GM19372 (cell line): ENCODE data around the gene SEC11A.

ENCODE experiments used
- ATAC-seq: cut with Tn5 transposase; IDR thresholded peaks from one replicate; pipeline ENCODE4 v1.9.1; 2021; ENCODE audit warnings: mild to moderate bottlenecking, low read depth, moderate library complexity; ENCODE audit not compliant: unreplicated experiment

Gene SEC11A

DNA sequence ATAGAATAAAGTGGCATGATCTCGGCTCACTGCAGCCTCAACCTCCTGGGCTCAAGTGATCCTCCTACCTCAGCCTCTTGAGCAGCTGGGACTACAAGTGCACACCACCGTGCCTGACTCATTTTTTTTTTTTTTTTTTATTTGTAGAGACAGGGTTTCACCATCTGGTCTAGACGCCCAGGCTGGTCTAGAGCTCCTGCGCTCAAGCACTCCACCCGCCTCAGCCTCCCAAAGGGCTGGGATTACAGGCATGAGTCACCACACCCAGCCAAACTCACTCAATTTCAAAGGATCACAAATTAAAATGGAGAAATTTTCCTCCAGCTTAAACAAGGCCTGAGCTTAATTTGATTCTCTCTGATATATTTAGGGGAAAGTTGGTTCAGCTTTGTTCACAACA lies 30.6 kb downstream of the SEC11A start:
- no peak for ATAC-seq

DNA sequence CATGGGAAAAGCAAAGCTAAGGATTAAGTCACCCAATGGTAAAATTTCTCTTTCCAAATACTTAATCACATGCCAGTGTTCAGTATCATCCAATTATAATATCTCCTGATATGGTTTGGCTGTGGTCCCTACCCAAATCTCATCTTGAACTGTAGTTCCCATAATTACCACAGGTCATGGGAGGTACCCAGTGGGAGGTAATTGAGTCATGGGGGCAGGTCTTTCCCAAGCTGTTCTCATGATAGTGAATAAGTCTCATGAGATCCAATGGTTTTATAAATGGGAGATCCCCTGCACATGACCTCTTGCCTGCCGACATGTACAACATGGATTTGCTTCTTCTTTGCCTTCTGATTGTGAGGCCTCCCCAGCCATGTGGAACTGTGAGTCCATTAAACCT lies 31.8 kb downstream of the SEC11A start:
- no peak for ATAC-seq

DNA sequence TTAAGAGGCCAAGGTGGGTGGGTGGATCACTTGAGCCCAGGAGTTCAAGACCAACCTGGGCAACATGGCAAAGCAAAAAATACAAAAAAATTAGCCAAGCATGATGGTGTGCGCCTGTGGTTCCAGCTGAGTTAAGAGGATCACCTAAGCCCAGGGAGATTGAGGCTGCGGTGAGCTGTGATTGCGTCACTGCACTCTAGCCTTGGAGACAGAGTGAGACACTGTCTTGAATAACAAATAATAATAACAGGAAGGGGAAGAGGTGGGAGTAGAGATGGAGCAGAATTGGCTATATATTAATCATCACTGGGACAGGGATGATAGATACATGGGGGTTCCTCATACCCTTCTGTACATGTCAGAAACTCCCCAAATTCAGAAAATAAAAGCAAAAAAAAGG lies 34.1 kb downstream of the SEC11A start:
- ATAC-seq: no peak

DNA sequence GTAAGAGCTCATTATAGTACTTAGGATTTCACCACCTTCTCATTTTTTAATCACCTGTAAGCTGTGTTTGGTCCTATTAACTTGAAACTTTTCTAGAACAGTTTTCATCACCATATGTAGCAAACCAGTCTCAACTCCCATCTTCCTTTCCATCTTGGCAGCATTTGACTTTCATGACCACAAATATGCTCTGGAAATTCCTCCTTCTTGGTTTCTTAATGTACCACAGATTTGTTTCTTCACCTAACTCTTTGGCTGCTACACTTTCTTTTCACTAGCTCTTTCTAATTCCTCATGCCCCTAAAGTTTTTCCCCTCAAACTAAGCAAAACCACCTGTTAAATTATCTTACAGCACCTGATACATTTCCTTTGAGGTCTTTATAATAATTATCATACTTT lies 44.7 kb downstream of the SEC11A start:
- ATAC-seq: no peak

DNA sequence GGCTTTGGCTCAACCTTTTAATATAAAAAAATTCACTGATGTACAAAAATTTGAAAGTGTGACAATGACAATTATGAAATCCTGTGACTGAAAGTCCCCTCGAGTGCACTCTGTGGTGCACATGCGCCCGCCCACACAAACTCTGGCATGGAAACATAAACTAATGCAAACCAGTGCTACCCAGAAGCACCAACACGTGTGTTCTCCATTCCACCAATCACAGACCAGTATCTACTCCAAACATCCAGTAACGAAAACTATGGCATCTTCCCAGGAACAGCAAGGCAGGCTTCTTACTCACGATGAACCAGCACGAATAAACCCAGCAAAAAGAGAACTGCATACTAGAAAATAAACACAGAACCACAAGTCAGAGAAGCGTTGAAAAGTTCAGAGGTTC lies 46.2 kb downstream of the SEC11A start:
- no peak for ATAC-seq

DNA sequence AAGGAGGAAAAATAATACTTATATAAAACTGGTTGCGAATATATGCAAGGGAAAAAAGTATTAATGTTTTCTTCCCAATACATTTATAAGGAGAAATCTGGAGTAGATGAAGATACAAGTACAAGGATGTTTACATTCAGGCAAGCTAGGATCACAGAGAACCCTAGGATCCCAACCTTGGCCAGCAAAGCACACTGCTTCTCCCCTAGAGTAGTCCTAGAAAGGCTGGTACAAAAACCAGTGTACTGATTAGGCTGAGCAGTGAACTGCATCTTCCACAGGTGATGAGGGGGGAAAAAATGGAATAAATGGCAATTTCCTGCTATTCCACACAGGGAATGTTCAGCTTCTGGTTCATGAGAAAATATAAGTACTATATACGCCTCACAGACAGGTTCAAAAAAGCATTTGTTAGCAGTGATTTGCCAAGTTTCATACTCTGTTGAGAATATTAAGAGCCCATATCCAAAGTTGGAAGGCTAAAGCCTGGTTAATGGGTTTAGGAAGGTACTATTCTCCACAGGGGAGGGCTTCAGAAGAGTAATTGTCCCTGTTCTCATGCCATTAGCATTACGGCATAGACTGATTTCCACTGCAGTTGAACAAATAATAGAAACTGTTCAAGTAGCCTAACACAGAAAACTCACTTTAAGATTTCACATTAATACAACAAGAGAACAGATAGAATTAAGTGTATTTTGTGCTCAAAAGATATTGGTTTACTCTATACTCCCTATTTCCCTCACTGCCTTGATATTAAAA lies 47.5 kb downstream of the SEC11A start:
- no peak for ATAC-seq

DNA sequence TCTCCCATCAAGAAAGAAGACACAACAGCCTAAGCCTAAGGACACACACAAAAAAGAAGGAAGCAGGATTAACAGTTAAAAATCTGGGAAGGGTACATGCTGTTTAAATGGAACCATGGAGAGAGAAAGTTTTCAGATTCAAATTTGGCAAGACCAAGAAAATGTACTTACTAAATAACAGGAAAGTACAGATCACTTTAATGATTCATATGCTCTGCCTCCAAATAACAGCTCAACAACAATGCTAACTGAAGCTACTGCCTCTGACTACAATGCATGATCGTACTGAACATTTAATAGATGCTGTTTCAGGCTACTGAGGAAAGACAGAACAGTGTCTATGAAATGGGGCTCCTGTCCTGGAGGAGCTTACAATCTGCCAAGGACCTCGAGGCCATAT lies 49.6 kb downstream of the SEC11A start:
- no peak for ATAC-seq

DNA sequence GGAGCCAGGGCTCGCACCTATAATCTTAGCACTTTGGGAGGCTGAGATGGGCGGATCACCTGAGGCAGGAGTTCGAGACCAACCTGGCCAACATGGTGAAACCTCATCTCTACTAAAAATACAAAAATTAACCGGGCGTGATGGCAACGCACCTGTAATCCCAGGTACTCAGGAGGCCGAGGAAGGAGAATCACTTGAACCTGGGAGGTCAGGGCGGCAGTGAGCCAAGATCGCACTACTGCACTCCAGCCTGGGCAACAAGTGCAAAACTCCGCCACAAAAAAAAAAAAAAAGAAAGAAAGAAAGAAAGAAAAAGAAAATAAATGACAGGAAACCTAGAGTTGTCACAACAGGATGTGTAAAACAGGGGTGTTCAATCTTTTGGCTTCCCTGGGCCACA lies 54.9 kb downstream of the SEC11A start:
- ATAC-seq: no peak

DNA sequence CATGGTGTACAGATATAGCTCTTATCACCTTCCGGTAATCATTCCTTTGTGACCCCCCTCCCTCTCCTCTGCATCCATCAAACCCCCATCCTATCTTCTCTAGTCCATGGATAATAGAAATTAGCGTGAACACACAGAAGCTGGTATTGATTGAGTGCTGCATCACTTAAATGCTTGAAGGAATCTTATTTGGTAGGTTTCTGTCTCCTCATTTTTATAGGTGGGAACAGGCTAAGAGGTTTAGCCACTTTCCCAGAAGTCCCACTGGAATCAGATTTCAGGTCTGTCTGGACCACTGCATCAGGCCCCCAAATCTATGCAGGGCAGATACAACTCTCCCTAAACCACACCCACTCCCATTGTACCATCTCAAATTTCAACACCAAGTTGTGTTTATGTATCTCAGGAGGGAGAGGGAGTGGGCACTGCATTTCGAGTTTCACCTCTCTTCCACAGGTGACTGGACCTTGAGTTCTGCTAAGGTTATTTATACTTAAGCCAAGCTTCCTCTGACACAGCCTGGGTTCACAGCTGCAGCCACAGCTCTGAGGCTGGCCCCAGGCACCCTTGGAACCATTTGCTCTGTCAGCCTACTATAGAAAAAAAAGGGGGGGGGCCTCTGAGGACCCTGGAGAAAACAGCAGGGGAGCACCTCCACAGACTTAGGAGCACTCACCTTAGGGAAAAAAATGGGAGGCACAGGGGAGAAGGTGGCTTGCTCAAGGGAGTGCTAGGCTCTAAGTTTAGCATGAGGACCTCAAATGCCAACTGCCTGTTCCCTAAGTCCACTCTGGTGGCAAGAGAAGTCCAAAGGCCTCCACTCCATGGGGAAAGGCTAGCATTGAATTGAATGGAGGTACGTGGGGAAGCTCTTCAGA lies 55.8 kb downstream of the SEC11A start:
- no peak for ATAC-seq

DNA sequence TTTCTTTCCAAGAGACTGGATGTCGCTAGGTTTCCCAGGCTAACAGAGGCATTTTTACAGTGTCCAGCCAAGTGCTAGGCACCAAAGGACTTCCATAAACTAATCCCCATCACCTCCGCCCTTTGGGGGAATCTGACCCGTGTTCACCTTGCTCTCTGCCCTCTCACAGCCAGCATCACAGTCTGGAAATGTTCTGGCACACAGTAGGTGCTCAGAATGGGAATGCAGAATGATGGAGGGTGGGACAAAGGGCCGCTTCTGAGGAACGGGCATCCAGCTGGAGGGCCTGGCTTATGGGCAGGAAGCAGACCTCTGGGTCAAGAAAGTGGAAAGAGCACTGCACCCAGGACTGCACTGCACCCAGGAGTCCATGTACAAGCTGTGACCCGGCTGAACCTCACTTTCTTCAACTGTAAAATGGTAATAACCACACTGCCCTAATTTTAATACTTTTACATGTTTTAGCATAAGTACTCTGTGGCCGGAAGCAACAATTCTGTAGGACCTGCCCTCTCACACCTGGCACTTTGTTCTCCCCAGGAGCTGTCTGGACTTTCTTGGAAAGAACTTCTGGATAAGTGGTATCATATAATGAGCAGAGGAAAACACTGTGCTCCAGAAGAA lies 57.0 kb downstream of the SEC11A start:
- ATAC-seq: no peak

DNA sequence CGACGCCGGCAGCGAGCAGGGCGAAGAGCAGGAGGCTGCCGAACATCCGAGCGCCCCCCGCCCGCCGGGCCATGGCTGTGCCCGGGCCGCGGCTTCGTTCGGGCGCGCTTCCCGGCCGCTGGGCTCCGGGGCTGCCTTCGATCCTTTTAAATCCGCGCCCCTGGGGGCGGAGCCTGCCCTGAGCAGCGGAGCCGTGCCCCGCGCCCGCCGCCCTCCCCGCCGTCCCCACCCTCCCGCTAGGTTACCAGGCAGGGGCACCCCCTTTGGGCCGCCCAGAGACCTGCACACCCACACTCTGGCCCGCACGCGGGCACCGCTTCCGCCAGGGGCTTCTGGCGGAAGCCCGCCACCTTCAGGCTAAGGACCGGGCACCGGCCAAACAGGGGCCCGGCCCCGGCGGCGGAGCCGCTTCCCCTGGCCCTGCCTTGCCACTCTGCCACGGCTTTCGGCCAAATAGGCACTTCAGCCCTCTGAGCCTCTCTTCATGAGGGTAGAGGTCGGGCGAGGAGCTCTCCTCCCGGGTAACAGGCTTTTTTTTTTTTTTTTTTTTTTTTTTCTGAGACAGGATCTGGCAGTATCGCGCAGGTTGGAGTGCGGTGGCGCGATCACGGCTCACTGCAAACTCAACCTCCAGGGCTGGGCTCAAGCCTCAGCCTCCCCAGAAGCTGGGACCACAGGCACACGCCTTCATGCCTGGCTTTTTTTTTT lies 57.7 kb downstream of the SEC11A start, which contains the start of gene NMB:
Gene NMB, minus strand, starts transcription at position 120 of the 708 bp plus-strand sequence. Its CDS starts 47 bp downstream, at position 73.
- peak; percentile 64 for ATAC-seq

DNA sequence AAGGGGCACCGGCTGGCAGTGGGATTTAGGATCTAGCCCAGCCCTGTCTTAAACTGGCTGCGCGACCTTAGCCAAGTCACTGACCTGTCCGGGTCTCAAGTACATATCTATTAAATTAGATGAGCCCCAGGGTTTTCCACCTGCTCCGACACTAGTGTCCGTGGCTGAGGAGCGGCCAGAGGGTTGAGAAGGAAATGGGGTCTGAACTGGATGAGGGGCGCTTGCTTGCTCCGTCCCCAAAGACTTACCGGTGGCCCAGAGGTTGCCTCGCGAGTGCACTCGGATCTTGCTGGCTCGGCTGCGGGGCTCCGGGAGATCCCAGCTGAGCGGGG lies 58.2 kb downstream of the SEC11A start:
- no peak for ATAC-seq

DNA sequence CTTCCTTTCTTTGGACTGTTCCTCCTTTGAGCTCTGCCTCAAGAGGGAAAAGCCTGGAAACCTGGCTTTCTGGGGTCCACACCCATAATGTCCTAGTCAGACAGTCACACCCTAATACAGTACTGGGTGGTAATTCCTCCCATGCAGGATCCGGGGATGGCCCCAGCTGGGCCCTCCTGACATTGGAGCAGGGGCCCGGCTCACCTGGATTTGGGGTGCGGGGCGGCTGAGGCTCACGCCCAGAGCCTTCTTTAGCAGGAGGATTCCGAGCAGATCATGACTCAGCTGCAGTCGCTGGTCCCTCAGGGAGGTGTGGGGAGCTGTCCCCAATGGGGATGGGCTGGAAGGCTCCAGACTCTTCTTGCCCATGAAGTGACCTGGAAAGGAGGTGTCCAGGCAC lies 59.0 kb downstream of the SEC11A start:
- ATAC-seq: no peak

DNA sequence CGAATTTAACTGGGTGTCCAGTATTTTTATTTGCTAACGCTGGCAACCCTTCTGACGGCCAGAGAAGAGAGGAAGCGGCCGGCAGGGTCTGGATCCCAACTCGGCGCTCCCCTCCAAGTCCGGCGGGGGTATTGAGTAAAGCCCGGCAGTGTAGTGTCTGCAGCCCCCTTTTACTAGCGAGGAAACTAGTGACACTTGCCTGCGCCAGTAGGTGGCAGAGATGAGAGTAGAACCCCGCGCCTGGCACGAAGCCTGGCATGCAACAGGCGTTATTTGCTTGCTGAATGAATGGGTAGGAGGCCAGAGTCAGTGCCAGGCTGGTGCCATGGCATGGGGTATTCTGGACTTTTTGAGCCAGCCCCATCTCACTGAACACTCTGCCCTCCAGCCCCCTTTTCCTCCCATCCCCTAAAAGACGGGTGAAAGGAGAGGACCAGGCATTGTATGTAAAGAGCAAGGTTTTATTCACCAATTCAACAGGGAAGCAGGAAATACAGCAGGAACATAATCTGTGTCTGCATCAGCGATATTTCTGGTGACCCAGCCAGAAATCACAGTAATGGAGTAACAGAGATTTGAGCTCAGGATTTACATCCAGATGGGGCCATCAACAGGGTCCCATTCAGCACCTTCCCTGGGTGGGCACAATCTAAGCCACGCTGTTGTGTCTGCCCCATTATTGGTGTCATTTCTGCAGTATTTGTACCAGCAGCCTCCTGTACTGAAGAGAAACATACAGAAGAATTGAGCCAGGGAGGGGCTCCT lies 61.1 kb downstream of the SEC11A start:
- peak; percentile 33 for ATAC-seq

DNA sequence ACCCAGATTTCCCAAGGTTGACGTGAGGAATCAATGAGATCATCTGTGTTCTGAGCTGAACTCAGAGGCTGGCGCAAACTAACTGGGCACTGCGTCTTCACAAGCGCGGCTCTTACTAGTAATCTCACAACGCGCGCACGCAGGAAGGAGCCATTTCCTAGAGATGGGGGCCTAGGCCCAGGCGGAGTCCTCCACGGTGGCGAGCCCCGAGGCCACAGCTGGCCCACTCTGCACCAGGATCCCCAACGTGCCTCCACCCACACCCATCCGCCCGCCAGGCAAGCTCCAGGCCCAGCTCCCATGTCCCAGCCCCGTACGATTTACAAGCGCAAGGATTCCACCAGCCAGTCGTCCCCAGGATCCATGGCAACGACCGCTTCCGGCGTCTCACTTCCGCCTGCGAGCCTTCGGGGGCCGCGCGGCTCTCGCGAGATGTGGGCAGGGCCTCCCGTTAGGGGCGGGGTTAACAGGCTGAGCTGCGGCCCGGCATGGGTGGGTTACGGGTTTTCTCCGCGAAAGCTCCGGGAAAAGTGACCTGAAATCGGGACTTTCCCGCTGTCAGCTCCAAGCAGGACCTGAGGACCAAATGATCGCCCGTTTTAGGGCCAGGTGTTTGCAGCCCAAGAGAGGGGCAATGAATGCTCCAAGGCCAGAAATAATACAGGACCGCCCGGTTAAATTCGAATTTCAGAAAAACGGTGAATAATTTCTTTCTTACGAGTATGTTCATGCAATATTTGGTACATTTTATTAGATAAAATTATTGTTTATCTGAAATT lies 61.8 kb downstream of the SEC11A start, which contains the start of gene WDR73:
Gene WDR73, minus strand, starts transcription at position 374 of the 779 bp plus-strand sequence. Its CDS starts 9 bp downstream, at position 365.
- ATAC-seq: peak; percentile 78

DNA sequence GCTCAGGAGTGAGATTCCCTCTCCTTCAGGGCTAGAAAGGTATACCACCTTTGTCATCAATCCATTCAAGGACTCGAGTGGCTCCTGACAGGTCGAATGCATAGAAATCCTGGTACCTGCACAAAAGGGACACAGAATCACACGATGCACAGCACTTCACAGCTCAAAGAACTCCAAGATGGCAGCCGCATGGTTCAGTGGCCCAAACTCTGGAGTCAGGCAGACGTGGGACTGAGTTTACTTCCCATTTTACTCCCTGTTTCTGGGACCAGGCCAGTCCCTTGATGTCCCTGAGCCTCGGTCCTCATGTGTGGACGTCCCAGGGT lies 62.4 kb downstream of the SEC11A start:
- ATAC-seq: no peak

DNA sequence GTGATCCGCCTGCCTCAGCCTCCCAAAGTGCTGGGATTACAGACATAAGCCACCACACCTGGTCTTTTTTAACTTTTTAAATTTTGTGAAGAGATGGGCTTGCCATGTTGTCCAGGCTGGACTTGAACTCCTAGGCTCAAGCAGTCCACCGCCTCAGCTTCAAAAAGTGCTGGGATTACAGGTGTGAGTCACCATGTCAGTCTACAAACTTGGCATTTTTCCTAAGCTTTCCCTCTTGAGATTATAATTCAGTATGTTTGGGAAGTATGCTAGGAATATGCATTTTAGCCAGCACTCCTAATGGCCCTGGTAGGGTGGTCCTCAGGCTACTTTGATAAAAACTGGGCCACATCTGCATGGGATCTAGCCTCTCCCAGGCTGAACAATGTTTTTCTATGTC lies 66.2 kb downstream of the SEC11A start:
- ATAC-seq: no peak

DNA sequence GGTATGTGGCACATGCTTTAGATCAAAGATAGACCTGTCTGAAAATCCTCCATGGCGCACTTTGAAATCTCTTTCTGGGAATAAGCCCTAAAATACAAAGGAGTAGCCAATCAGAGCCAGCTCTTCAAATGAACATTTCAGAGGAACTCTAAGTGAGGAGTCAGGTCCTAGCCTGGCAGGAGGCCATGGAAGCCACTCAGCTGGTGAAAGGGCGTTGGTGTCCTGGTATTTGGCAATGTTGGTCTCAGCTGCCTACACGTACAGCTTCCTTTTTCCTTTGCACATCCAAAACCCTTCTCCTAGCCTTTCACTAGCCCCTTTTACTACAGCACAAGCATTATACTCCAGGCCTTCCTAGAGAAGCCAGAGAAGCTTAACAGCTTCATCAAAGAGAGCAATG lies 67.4 kb downstream of the SEC11A start:
- ATAC-seq: no peak

DNA sequence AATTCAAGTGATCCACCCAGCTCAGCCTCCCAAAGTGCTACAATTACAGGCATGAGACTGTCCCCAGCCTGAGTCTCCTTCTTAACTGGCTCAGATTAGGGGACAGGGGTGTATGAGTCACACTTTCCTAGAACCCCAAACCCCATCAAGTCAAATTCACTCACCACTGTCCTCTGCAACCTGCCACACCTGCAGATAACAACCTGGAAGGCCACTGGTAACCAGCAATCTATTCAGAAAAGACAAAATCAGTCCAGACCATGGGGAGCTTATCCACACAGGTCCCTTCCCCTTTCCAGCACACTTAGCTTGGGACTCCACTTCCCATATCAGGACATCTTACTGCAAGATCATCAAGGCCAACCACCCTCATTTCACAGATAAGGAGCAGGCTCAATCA lies 68.2 kb downstream of the SEC11A start:
- no peak for ATAC-seq
